GM10266 (cell line): Measurements from ENCODE around the gene PROC.
"Not testable (repeated sequence)": the region's sequence is repeated elsewhere in the genome, so short reads cannot be mapped to it uniquely, and the experiment has no call there.

ENCODE experiments used
- DNase-seq: peaks from one replicate; pipeline ENCODE4 v3.0.0; 2012; ENCODE audit errors: extremely low spot score
- TF ChIP-seq, protein P1 (sequence below): IDR thresholded peaks from 2 replicates; pipeline ENCODE4 v1.5.1; 2012; ENCODE audit warnings: mild to moderate bottlenecking, low read depth; ENCODE audit not compliant: control insufficient read depth, insufficient read depth; ENCODE audit errors: missing control alignments

Gene PROC

DNA sequence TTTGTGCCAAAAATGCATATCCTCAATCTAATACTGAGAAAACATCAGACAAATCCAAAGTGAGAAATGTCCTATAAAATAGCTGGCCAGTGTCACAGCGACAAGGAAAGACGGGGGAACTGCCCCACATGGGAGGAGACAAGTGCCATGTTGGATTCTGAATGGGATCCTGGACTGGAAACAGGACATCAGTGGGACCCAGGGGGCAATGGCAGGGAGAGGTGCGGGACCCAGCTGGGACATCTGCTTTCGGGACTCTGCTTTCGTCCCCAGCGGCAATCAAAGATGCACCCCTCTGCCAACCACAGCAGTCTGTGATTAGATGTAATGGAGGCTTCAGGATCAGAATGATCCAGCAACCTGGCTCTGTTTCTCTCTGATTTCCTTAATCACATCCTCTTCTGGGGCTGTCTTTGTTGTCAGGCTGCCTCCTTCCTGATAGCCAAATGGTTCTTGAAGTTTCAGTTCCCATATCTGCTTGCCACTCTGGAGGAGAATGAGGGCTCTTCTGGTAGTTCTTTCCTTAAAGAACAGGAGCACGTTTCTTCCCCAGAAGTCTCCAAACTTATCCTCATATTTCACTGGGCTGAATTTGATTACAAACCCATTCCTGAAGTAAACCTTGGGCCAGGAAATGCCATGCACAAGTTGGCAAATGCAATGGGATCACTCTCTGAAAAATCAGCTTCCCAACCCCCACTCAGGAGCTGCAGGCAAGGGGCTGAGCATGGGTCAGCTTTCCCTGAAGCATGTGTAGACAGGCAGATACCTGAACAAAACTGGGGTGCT is 13.6 kb upstream of the PROC start:
- TF ChIP-seq, protein P1, sequence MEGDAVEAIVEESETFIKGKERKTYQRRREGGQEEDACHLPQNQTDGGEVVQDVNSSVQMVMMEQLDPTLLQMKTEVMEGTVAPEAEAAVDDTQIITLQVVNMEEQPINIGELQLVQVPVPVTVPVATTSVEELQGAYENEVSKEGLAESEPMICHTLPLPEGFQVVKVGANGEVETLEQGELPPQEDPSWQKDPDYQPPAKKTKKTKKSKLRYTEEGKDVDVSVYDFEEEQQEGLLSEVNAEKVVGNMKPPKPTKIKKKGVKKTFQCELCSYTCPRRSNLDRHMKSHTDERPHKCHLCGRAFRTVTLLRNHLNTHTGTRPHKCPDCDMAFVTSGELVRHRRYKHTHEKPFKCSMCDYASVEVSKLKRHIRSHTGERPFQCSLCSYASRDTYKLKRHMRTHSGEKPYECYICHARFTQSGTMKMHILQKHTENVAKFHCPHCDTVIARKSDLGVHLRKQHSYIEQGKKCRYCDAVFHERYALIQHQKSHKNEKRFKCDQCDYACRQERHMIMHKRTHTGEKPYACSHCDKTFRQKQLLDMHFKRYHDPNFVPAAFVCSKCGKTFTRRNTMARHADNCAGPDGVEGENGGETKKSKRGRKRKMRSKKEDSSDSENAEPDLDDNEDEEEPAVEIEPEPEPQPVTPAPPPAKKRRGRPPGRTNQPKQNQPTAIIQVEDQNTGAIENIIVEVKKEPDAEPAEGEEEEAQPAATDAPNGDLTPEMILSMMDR, result no peak
- DNase-seq, result no peak

DNA sequence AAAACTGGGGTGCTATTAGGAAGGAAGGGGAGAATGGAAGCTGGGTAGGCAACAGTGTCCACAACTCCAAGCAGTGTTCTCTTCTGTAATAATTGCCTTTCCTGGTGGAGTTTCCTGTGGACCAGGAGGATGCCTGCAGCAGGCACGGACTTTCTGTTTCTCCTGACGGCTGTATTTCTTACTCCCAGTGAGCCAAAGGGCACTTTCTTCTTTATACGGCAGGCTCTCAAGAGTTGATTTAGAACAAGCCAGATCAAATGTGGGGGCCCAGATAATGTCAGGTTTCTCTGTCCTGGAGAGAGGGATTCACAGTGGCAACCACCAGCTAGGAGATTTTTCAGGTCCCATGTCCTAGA is 13.0 kb upstream of the PROC start:
- TF ChIP-seq, protein P1, result no peak
- no peak for DNase-seq

DNA sequence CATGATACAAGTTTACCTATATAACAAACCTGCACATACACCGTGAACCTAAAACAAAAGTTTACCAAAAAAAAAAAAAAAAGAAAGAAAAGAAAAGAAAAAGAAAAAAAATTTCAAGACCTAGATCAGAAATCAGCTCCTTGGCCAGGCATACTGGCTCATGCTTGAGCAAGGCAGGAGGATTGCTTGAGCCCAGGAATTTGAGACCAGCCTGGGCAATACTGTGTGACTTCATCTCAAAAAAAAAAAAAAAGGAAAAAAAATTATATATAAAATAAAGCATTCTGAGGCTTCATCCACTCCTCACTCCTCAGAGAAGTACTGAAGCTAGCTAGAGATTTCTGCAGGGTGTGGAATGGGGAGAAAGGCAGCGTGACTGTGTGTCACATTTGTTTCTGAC is 11.8 kb upstream of the PROC start:
- no peak for DNase-seq
- TF ChIP-seq, protein P1, result no peak

DNA sequence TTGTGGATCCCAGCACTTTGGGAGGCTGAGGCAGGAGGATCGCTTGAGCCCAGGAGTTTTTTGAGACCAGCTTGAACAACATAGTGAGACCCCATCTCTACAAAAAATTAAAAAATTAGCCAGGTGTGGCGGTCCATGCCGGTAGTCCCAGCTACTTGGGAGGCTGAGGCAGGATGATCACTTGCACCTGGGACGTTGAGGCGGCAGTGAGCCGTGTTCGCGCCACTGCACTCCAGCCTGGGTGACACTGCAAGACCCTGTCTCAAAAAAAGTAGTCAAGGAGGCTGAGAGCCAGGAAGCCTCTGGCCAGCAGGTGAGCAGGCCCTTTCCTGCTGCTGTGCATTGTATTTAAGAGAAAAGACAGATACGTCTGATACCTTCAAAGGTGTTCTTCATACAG is 11.1 kb upstream of the PROC start:
- TF ChIP-seq, protein P1, result no peak

DNA sequence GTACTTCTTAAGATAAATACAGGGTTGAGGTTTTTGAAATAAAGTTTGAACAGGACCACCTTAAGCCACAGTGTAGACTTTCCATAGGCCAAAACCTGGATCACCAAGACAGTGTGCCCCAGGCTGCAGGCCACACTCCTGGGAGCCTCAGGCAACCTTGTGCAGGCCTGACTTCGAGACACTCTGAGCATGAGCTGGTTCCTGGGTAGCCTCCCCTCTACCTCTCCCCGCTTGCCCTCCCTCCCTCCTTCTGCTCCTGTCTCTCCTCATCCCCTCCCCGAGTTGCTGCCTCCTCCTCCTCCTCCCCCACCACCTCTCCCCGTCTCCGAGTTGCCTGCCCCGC is 10.6 kb upstream of the PROC start:
- TF ChIP-seq, protein P1, result no peak
- DNase-seq, result no peak

More for the DNA sequence above, 11.1 kb upstream of the PROC start:
- no peak for DNase-seq

DNA sequence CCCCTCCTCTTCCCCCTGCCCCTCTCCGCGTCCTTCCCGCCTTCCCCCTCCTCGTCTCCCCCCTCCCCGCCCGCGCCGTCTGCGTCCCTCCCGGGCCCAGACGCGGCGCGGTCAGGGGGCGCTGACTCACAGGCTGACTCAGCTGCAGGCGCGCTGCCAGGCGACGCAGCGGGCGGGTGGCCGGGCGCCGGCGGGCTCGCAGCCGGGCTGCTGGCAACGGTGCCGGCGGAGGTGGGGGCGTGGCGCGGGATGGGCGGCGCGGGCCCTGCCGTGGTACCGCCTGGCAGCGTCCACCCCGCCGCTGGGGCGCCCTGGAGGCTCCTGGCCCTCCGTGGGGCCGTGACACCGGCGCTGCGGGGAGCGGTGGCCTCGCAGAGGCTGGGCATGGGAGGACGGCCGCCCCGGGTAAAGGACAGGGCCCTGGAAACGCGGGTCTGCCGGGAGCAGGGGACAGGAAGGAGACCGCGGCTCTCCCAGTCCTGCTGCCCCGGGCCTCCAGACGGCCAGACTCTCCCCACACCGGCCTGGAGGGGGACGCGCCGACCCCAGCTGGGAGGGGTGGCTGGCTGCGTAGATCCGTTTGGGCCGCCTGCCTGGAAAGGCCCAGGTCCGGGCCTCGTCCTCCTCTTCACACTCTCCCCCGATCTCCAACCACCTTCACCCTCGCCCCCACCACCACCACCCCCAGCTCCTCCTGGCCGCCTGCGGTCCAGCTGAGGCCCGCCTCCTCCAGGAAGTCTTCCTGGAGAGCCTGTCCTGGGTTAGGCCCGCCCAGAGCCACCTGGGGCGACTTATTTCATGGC is 10.0 kb upstream of the PROC start:
- TF ChIP-seq, protein P1, result no peak
- DNase-seq, result peak; percentile 89

DNA sequence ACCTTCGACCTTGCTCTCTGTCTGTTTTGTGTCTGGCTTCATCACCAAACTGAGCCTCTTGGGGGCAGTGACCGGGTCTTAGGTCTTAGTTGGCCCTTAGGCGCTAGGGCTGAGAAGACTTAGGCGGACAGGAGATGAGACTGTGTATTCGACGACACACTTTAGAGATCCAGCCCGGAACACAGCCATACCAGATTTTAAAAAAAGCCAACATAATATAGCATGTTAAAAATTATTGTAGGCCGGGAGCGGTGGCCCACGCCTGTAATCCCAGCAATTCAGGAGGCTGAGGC is 9.5 kb upstream of the PROC start:
- no peak for DNase-seq
- TF ChIP-seq, protein P1, result no peak

DNA sequence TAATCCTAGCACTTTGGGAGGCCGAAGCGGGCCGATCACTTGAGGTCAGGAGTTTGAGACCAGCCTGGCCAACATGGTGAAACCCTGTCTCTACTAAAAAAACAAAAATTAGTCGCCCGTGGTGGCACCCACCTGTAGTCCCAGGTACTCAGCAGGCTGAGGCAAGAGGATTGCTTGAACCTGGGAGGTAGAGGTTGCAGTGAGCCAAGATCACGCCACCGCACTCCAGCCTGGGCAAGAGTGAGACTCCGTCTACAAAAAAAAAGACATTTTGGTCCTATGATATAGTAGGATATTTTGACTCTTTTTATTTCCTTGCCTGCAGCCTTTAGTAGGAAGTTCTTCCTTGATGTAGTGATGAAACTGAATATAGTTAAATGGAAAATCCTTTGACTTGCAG is 8.5 kb upstream of the PROC start:
- not testable (repeated sequence) for DNase-seq
